ENCODE results near the gene CREG1. TPM values are rescaled to one million over a fixed set of nuclear protein-coding genes. Genes with fewer than 3 reads are reported as not detected.

CREG1 gene
- total RNA-seq, 1 donor from 2014 or later = 2.5 TPM

DNA sequence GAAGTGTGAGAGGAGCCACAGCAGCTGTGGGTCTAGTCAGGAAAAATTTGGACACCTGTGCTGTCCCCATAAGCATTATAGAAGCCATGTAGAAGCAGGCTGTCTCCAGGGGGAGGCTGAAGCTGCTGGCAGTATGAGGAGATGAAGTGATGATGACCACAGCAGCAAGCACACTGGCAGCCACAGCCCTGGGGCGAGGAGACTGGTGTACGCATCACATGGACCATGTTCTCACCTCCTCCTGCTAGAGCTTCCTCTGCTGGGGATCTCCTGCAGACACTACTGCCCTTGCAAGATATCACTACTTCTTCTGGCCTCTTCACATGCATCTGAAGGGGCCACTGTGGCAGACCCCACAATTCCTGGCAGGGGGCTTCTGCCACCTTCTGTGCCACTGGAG lies 33.8 kb upstream of the CREG1 start:
- peaks cover 3% of the 10 kb centered on the region for H3K27me3 Mint-ChIP-seq (ENCODE audit: unreplicated experiment)
- no peak for DNase-seq
- no peak overlapping the region for H3K27ac Mint-ChIP-seq (ENCODE audit: unreplicated experiment)
- TF ChIP-seq, protein P1, sequence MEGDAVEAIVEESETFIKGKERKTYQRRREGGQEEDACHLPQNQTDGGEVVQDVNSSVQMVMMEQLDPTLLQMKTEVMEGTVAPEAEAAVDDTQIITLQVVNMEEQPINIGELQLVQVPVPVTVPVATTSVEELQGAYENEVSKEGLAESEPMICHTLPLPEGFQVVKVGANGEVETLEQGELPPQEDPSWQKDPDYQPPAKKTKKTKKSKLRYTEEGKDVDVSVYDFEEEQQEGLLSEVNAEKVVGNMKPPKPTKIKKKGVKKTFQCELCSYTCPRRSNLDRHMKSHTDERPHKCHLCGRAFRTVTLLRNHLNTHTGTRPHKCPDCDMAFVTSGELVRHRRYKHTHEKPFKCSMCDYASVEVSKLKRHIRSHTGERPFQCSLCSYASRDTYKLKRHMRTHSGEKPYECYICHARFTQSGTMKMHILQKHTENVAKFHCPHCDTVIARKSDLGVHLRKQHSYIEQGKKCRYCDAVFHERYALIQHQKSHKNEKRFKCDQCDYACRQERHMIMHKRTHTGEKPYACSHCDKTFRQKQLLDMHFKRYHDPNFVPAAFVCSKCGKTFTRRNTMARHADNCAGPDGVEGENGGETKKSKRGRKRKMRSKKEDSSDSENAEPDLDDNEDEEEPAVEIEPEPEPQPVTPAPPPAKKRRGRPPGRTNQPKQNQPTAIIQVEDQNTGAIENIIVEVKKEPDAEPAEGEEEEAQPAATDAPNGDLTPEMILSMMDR (IDR thresholded peaks at IDR 0.05; ENCODE audit: partially characterized antibody, unreplicated experiment) = no peak
- H3K9me3 Mint-ChIP-seq (ENCODE audit: unreplicated experiment) = no peaks in the 10 kb centered on the region
- H3K4me1 Mint-ChIP-seq (ENCODE audit: low read depth, unreplicated experiment) = no peaks in the 10 kb centered on the region
- H3K36me3 Mint-ChIP-seq (ENCODE audit: unreplicated experiment) = peaks cover 12% of the 10 kb centered on the region
- H3K4me3 Mint-ChIP-seq (ENCODE audit: unreplicated experiment) = no peak overlapping the region

DNA sequence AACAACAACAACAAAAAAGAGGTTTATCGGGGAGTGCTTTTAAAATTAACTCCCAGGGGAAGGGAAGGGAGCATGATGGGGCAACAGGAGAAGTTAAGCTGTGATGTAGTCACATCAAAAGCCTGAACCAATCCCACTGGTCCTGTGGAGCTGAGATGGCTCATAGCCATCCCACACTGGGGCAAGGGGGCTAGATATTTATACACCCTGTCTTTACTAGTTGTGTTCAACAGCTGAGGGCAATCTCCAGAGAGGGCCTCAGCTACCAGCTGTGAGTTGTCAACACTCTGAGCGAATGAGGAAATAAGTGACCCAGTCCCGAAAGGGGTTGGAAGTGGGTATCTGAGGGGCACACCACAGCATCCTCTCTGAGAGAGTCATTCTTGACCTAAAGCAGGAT lies 31.0 kb upstream of the CREG1 start:
- Mint-ChIP-seq H3K4me1 (ENCODE audit: low read depth, unreplicated experiment) (no peaks in the 10 kb centered on the region), H3K27me3 (ENCODE audit: unreplicated experiment) (peaks cover 3% of the 10 kb centered on the region)
- DNase-seq = no peak

DNA sequence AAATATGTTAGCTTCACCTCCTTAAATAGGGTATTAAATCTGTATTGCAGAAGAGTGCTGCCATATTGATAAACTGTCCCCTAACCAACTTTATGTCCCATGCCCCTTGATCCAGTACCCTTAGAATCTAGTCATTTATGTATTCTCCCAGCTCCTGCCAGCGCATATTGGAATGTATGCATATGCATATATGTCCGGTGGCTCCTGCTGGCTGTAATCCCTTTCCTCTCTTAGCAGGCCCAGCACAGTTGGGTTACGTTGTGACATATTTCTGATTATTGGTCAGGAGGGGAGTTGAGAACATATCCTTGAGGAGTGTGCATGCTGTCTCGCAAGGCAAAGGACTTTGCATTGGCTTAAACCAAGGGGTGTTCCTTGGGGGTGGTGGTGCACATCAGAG lies 29.2 kb upstream of the CREG1 start:
- Mint-ChIP-seq H3K9me3 (ENCODE audit: unreplicated experiment) (no peaks in the 10 kb centered on the region), H3K27ac (ENCODE audit: unreplicated experiment) (no peak overlapping the region), H3K27me3 (ENCODE audit: unreplicated experiment) (peaks cover 3% of the 10 kb centered on the region), H3K4me1 (ENCODE audit: low read depth, unreplicated experiment) (no peaks in the 10 kb centered on the region), H3K4me3 (ENCODE audit: unreplicated experiment) (no peak overlapping the region), H3K36me3 (ENCODE audit: unreplicated experiment) (no peaks in the 10 kb centered on the region)
- DNase-seq = no peak
- TF ChIP-seq, protein P1 (IDR thresholded peaks at IDR 0.05; ENCODE audit: partially characterized antibody, unreplicated experiment) = no peak

More for the DNA sequence above, 31.0 kb upstream of the CREG1 start:
- TF ChIP-seq, protein P1 (IDR thresholded peaks at IDR 0.05; ENCODE audit: partially characterized antibody, unreplicated experiment) = no peak
- peaks cover 5% of the 10 kb centered on the region for H3K36me3 Mint-ChIP-seq (ENCODE audit: unreplicated experiment)
- H3K4me3 Mint-ChIP-seq (ENCODE audit: unreplicated experiment) = no peak overlapping the region
- no peak overlapping the region for H3K27ac Mint-ChIP-seq (ENCODE audit: unreplicated experiment)
- no peaks in the 10 kb centered on the region for H3K9me3 Mint-ChIP-seq (ENCODE audit: unreplicated experiment)

DNA sequence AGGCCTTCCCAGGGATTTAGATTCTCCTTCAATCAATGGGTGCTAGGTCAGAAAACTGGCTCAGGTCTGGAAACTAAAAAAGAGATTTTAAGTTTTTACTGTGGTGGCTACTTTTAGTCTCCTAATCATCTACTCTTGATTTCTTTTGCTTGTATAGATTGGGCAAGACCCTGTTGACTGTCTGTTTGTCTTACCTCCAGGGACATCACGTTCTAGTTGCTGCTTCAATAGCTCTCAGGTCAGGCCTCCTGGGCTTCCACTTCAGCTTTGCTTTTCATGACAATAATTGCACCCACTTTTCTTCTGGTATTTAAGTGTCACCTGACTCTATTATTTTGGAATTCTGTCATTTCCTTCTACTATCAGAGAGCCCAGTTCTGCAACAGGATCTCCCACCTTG lies 28.5 kb upstream of the CREG1 start:
- Mint-ChIP-seq H3K9me3 (ENCODE audit: unreplicated experiment) (no peaks in the 10 kb centered on the region), H3K4me1 (ENCODE audit: low read depth, unreplicated experiment) (no peaks in the 10 kb centered on the region), H3K36me3 (ENCODE audit: unreplicated experiment) (no peaks in the 10 kb centered on the region), H3K27me3 (ENCODE audit: unreplicated experiment) (peaks cover 3% of the 10 kb centered on the region), H3K27ac (ENCODE audit: unreplicated experiment) (no peak overlapping the region), H3K4me3 (ENCODE audit: unreplicated experiment) (no peak overlapping the region)
- DNase-seq = no peak
- TF ChIP-seq, protein P1 (IDR thresholded peaks at IDR 0.05; ENCODE audit: partially characterized antibody, unreplicated experiment) = no peak

DNA sequence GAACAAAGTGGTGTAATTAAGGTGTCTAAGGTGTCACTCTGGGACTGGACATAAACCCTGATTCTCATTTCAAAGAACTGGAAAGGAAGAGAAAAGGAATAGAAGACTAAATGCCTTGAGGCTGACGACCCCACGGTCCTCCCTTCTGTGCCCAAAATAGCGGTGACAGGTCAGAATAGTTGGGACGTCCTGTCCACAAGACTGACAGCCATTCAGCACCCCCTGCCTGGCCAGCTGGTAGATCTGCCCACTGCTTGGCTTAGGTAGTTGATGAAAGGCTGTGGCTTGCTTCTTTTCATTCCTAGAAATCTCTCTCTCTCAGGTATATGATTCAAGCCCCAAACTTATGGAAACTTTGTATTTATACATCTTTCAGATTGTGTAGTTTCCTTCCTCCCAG lies 26.4 kb upstream of the CREG1 start:
- Mint-ChIP-seq H3K36me3 (ENCODE audit: unreplicated experiment) (peaks cover 4% of the 10 kb centered on the region), H3K27ac (ENCODE audit: unreplicated experiment) (no peak overlapping the region), H3K9me3 (ENCODE audit: unreplicated experiment) (no peaks in the 10 kb centered on the region), H3K27me3 (ENCODE audit: unreplicated experiment) (peaks cover 3% of the 10 kb centered on the region), H3K4me1 (ENCODE audit: low read depth, unreplicated experiment) (no peaks in the 10 kb centered on the region), H3K4me3 (ENCODE audit: unreplicated experiment) (no peak overlapping the region)
- DNase-seq = no peak
- TF ChIP-seq, protein P1 (IDR thresholded peaks at IDR 0.05; ENCODE audit: partially characterized antibody, unreplicated experiment) = no peak

Measured in glutamatergic neuron (in vitro differentiated cells).